Thoracic aorta (tissue), 2 donors: ENCODE measurements around the gene ADAMTS20. TPM values are rescaled to one million over a fixed set of nuclear protein-coding genes. Genes with fewer than 3 reads are reported as not detected.
"Not testable (repeated sequence)": the region's sequence is repeated elsewhere in the genome, so short reads cannot be mapped to it uniquely, and the experiment has no call there.

Source experiments
- ATAC-seq: fragments of 150-250 bp; one replicate; pipeline ENCODE4 v1.8.0; 2017; ENCODE audit warnings: low read depth; ENCODE audit not compliant: insufficient number of reproducible peaks, low FRiP score
- DNase-seq: peaks from one replicate; pipeline ENCODE4 v3.0.0-alpha.2; 2020; ENCODE audit warnings: low spot score
- H3K27ac ChIP-seq, 2 donors: fragments of 200-600 bp; sonication (generic); 1 replicate in 1 of 2; 2 replicates in 1 of 2; pipeline ENCODE4 v1.5.1; 2016; ENCODE audit warnings: mild to moderate bottlenecking in 2 of 2, moderate library complexity in 2 of 2
- H3K27me3 ChIP-seq: fragments of 200-600 bp; sonication (generic); replicated peaks from 2 replicates; pipeline ENCODE4 v1.6.0; 2016; ENCODE audit warnings: mild to moderate bottlenecking; ENCODE audit not compliant: insufficient read depth
- H3K36me3 ChIP-seq: fragments of 200-600 bp; sonication (generic); one replicate; pipeline ENCODE4 v1.5.1; 2016
- H3K4me1 ChIP-seq, 2 donors: fragments of 200-600 bp; sonication (generic); 1 replicate in 1 of 2; 2 replicates in 1 of 2; pipeline versions ENCODE4 v1.5.1 to v1.6.0; 2016; ENCODE audit warnings: low read depth in 2 of 2, mild to moderate bottlenecking in 1 of 2; ENCODE audit not compliant: control insufficient read depth in 1 of 2
- H3K4me3 ChIP-seq: fragments of 200-600 bp; sonication (generic); 2 replicates; pipeline ENCODE4 v1.5.1; 2016; ENCODE audit warnings: mild to moderate bottlenecking
- H3K9me3 ChIP-seq: fragments of 200-600 bp; sonication (generic); 2 replicates; pipeline ENCODE4 v1.5.1; 2016
- CTCF ChIP-seq: fragments of 200-600 bp; sonication (generic); IDR thresholded peaks from one replicate; pipeline ENCODE4 v1.5.1; 2019; ENCODE audit warnings: antibody characterized with exemption
- total RNA-seq, 2 donors: library from RNA; depleted of rRNA; stranded (reverse); fragments of >200 nt; gene quantifications; one replicate each; pipeline versions ENCODE4 v1.1.0 to v1.2.3, GENCODE V29; 2016

Gene ADAMTS20
- total RNA-seq, 2 donors from 2014 or later = not detected

GRCh38 chr12:43345023-43345422 lies 207.0 kb downstream of the ADAMTS20 start:
- DNase-seq (no peak), ATAC-seq (no peak)
- H3K4me3 ChIP-seq = no peak overlapping the region
- no peaks in the 10 kb centered on the region for H3K9me3 ChIP-seq
- H3K4me1 ChIP-seq = no peaks in the 10 kb centered on the region
- H3K27ac ChIP-seq = no peak overlapping the region
- H3K36me3 ChIP-seq = no peaks in the 10 kb centered on the region
- TF ChIP-seq CTCF = no peak
- no peaks in the 10 kb centered on the region for H3K27me3 ChIP-seq

DNA sequence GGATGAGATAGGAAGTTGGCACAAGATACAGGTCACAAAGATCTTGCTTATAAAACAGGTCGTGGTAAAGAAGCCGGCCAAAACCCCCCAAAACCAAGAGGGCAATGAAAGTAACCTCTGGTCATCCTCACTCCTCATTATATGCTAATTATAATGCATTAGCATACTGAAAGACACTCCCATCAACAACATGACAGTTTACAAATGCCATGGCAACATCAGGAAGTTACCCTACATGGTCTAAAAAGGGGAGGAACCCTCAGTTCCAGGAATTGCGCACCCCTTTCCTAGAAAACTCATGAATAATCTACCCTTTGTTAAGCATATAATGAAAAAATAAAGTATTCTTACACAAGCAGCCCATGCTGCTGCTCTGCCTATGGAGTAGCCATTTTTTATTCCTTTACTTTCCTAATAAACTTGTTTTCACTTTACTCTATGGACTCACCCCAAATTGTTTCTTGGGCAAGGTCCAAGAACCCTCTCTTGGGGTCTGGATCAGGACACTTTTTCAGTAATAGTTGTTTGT lies 210.2 kb downstream of the ADAMTS20 start:
- not testable (repeated sequence) for DNase-seq, H3K4me3 ChIP-seq, H3K36me3 ChIP-seq, ATAC-seq, H3K27ac ChIP-seq, H3K27me3 ChIP-seq, H3K9me3 ChIP-seq
- H3K4me1 ChIP-seq = peaks cover 3 to 13% of the 10 kb centered on the region in 2 donors

DNA sequence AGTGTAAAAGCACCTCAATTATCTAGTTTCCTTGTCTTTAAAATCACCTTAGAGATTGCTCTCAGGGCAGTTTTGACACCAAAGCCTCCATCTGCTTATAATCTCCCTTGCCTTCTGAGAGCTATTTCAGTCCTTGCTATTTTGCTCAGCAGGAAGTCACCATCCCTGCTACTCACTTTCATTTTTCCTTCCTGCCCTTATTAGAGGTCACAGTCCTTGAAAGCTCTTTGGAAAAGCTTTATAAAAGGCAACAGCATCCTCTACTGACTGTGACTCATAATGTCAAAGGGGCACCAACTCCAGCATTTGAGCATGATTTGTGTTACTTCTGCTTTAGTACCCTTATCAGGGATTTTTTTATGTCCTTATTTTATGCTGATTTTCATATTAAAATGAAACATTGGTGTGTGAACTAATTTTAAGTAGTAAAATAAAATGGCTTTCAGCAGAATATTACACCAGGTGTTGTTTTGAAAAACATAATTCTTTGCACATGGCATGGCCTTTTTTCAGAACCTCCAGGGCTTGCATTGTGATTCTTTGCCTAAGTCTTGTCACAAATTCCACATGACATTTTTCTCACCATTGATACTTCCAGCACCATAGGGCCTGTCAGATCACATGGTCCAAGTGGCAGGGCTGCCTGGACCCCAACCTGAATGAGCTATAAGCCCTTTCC lies 213.0 kb downstream of the ADAMTS20 start:
- Histone ChIP-seq H3K36me3 (no peaks in the 10 kb centered on the region), H3K9me3 (no peaks in the 10 kb centered on the region), H3K27me3 (no peaks in the 10 kb centered on the region), H3K4me3 (no peak overlapping the region), H3K27ac (no peak overlapping the region), H3K4me1 (peaks cover 3 to 13% of the 10 kb centered on the region in 2 donors)
- peak; percentile 35 for TF ChIP-seq CTCF
- no peak for DNase-seq
- ATAC-seq = peak; percentile 71

- Histone ChIP-seq H3K9me3 (no peaks in the 10 kb centered on the region), H3K27ac (no peak overlapping the region), H3K36me3 (no peaks in the 10 kb centered on the region), H3K4me1 (peaks cover 3 to 13% of the 10 kb centered on the region in 2 donors), H3K4me3 (no peak overlapping the region), H3K27me3 (no peaks in the 10 kb centered on the region)
- TF ChIP-seq CTCF = no peak
- ATAC-seq = no peak
- no peak for DNase-seq
Observed at GRCh38 chr12:43337571-43338444, 214.2 kb downstream of the ADAMTS20 start.

DNA sequence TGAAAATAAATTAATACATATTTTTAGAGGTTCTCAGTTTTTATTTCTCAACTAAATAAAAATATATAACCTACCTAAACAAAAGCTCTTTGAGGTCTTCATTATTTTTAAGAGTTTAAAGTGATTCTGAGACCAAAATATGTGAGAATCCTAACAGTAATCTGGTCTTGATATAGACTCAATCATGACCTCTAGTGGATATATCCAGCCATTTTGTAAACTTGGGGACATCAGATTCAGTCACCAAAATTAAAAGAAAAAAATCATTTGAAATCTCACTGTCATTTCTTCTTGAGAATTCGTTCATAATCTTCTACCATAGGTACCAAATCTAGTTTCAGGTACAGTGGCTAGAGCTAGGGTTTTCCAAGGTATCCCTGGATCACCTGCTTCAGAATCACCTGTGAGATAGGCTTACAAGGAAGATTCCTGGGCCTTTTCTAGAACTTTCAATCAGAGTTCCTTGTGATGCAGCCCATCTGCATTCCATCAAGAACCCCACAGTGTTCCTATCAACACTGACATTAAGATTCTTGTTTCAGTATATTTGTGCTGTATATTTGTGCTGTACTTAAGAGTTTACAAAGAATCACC lies 214.9 kb downstream of the ADAMTS20 start:
- no peak overlapping the region for H3K27ac ChIP-seq
- no peak for DNase-seq

More for the DNA sequence above, 214.9 kb downstream of the ADAMTS20 start:
- no peaks in the 10 kb centered on the region for H3K36me3 ChIP-seq
- ATAC-seq = no peak
- H3K27me3 ChIP-seq = no peaks in the 10 kb centered on the region
- H3K4me1 ChIP-seq = peaks cover 3 to 13% of the 10 kb centered on the region in 2 donors
- no peak for TF ChIP-seq CTCF
- no peak overlapping the region for H3K4me3 ChIP-seq
- no peaks in the 10 kb centered on the region for H3K9me3 ChIP-seq
